Upper lobe of left lung (tissue), 4 donors: ENCODE results near the gene GAGE12H.
"Not testable (repeated sequence)": the region's sequence is repeated elsewhere in the genome, so short reads cannot be mapped to it uniquely, and the experiment has no call there.

Experiments used
- CTCF ChIP-seq, 6 experiments: fragments of 450-650 bp in 4 of 6; fragments of 200-600 bp in 2 of 6; sonication (generic) in 2 of 6; IDR thresholded peaks; one replicate each; pipeline ENCODE4 v1.5.1; 2016 to 2019; ENCODE audit warnings: antibody characterized with exemption in 6 of 6
- EP300 ChIP-seq, 4 donors: sonication (generic); formaldehyde crosslinking; IDR thresholded peaks; one replicate each; pipeline ENCODE4 v1.5.1; 2017; ENCODE audit warnings: antibody characterized with exemption in 4 of 4, control low read depth in 2 of 4
- POLR2A ChIP-seq, 4 donors: fragments of 450-650 bp; IDR thresholded peaks; one replicate each; pipeline ENCODE4 v1.5.1; 2016 to 2017; ENCODE audit warnings: antibody characterized with exemption in 4 of 4, mild to moderate bottlenecking in 2 of 4
- POLR2AphosphoS5 ChIP-seq, 2 donors: sonication (generic); formaldehyde crosslinking; IDR thresholded peaks; one replicate each; pipeline ENCODE4 v1.5.1; 2017; ENCODE audit warnings: antibody characterized with exemption in 2 of 2

- TF ChIP-seq CTCF, POLR2AphosphoS5, EP300, POLR2A (IDR thresholded peaks at IDR 0.05): not testable (repeated sequence)
Measured at GRCh38 chrX:49590488-49590887, 10.7 kb downstream of the GAGE12H start.
